Panc1 (cell line): ENCODE data around the gene ARMC2. TPM values are rescaled to one million over a fixed set of nuclear protein-coding genes. Genes with fewer than 3 reads are reported as not detected.

Source experiments
- ATAC-seq: fragments of 200-7000 bp; cut with Tn5 transposase; 2 replicates; pipeline ENCODE4 v1.9.1; 2020; ENCODE audit warnings: mild to moderate bottlenecking, moderate library complexity
- BruUV-seq: library from RNA; stranded (reverse); fragments of 400-500 nt; replicated peaks from 2 replicates; lab custom pipeline; 2021; lab: Mats Ljungman, UMichigan
- CTCF ChIA-PET: fragments of 300-600 bp; sonication (Branson Sonifier 250); formaldehyde crosslinking; loops from one replicate; lab custom pipeline; 2022; ENCODE audit warnings: antibody characterized with exemption; lab: Charles Lee
- POLR2A ChIA-PET: fragments of 300-600 bp; sonication (Branson Sonifier 250); formaldehyde crosslinking; loops from one replicate; lab custom pipeline; 2022; ENCODE audit warnings: antibody characterized with exemption; lab: Charles Lee
- DNase-seq: peaks from one replicate; pipeline ENCODE4 v3.0.0-alpha.2; 2010; ENCODE audit warnings: low read depth, low spot score
- H3K27ac ChIP-seq: 2 replicates; pipeline ENCODE4 v1.5.1; 2011; ENCODE audit warnings: mild to moderate bottlenecking, low read length, inconsistent platforms
- H3K27me3 ChIP-seq: fragments of 200-500 bp; sonication (Bioruptor generic); 2 replicates; pipeline ENCODE4 v1.6.0; 2014; ENCODE audit warnings: low read length, inconsistent platforms; ENCODE audit not compliant: control insufficient read depth, insufficient read depth
- H3K36me3 ChIP-seq: fragments of 200-500 bp; sonication (Bioruptor generic); 2 replicates; pipeline ENCODE4 v1.5.1; 2014; ENCODE audit warnings: inconsistent platforms, mild to moderate bottlenecking, low read length, moderate library complexity; ENCODE audit not compliant: control insufficient read depth, insufficient read depth
- H3K4me1 ChIP-seq: 2 replicates; pipeline ENCODE4 v1.5.1; 2011; ENCODE audit warnings: inconsistent platforms, mild to moderate bottlenecking, low read length, moderate library complexity; ENCODE audit not compliant: control insufficient read depth, insufficient read depth
- H3K4me3 ChIP-seq, 2 experiments: 2 replicates each; pipeline ENCODE4 v1.5.1; 2011 to 2012; ENCODE audit warnings: low read depth in 2 of 2, low read length in 2 of 2, mild to moderate bottlenecking in 2 of 2, inconsistent platforms in 1 of 2, moderate library complexity in 1 of 2
- H3K9me3 ChIP-seq: fragments of 200-500 bp; sonication (Bioruptor generic); 2 replicates; pipeline ENCODE4 v1.5.1; 2014; ENCODE audit warnings: low read depth, mild to moderate bottlenecking, inconsistent platforms, low read length, moderate library complexity; ENCODE audit not compliant: control insufficient read depth, insufficient read depth
- POLR2AphosphoS5 ChIP-seq: IDR thresholded peaks from 2 replicates; pipeline ENCODE4 v1.6.1; 2012; ENCODE audit warnings: mild to moderate bottlenecking, low read depth, low read length, moderate library complexity
- SIN3A ChIP-seq: IDR thresholded peaks from 2 replicates; pipeline ENCODE4 v1.6.1; 2012; ENCODE audit warnings: low read depth, mild to moderate bottlenecking, low read length, moderate library complexity, borderline replicate concordance; ENCODE audit not compliant: insufficient read depth
- TCF7L2 ChIP-seq: IDR thresholded peaks from 2 replicates; pipeline ENCODE4 v1.6.1; 2011; ENCODE audit warnings: mild to moderate bottlenecking, low read depth, low read length, inconsistent platforms
- in situ Hi-C: cut with HindIII; loops from 2 replicates; pipeline ENCODE4 v1.10.0; 2016; ENCODE audit warnings: low sequenced_read_pairs, low pct_unique_long_range_greater_than_20kb
- intact Hi-C: fragments of 100-400 bp; cut with micrococcal nuclease; formaldehyde crosslinking; loops from one replicate; pipeline ENCODE4 v1.10.0; 2022; ENCODE audit not compliant: unreplicated experiment
- total RNA-seq: library from RNA; stranded (reverse); gene quantifications from one replicate; pipeline ENCODE4 v1.2.1, GENCODE V29; 2021; ENCODE audit not compliant: unreplicated experiment
- TF ChIP-seq, protein P1 (sequence below), 2 experiments: IDR thresholded peaks; 2 replicates each; pipeline ENCODE4 v1.6.1; 2011 to 2012; ENCODE audit warnings: low read depth in 2 of 2, control low read depth in 1 of 2, low read length in 1 of 2, mild to moderate bottlenecking in 1 of 2, moderate library complexity in 1 of 2; ENCODE audit not compliant: insufficient read depth in 1 of 2
- TF ChIP-seq, protein P2 (sequence below): fragments of 450-650 bp; IDR thresholded peaks from 2 replicates; pipeline ENCODE4 v1.5.1; 2017; ENCODE audit warnings: mild to moderate bottlenecking

The ARMC2 gene
- total RNA-seq, 1 experiment from 2014 or later, result 9.3 TPM

GRCh38 chr6:108983151-108983550, 134.9 kb downstream of the ARMC2 start:
- intact Hi-C loops, result no loop called here
- Histone ChIP-seq H3K4me1 (no peaks in the 10 kb centered on the region), H3K27ac (no peak overlapping the region), H3K9me3 (no peaks in the 10 kb centered on the region), H3K4me3 (no peak overlapping the region), H3K27me3 (no peaks in the 10 kb centered on the region), H3K36me3 (no peaks in the 10 kb centered on the region)
- ChIA-PET CTCF (no interaction called here), POLR2A (no interaction called here)
- in situ Hi-C loops, result no loop called here
- TF ChIP-seq, protein P1, sequence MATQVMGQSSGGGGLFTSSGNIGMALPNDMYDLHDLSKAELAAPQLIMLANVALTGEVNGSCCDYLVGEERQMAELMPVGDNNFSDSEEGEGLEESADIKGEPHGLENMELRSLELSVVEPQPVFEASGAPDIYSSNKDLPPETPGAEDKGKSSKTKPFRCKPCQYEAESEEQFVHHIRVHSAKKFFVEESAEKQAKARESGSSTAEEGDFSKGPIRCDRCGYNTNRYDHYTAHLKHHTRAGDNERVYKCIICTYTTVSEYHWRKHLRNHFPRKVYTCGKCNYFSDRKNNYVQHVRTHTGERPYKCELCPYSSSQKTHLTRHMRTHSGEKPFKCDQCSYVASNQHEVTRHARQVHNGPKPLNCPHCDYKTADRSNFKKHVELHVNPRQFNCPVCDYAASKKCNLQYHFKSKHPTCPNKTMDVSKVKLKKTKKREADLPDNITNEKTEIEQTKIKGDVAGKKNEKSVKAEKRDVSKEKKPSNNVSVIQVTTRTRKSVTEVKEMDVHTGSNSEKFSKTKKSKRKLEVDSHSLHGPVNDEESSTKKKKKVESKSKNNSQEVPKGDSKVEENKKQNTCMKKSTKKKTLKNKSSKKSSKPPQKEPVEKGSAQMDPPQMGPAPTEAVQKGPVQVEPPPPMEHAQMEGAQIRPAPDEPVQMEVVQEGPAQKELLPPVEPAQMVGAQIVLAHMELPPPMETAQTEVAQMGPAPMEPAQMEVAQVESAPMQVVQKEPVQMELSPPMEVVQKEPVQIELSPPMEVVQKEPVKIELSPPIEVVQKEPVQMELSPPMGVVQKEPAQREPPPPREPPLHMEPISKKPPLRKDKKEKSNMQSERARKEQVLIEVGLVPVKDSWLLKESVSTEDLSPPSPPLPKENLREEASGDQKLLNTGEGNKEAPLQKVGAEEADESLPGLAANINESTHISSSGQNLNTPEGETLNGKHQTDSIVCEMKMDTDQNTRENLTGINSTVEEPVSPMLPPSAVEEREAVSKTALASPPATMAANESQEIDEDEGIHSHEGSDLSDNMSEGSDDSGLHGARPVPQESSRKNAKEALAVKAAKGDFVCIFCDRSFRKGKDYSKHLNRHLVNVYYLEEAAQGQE (IDR thresholded peaks at IDR 0.05; ENCODE audit: insufficient read depth in 1 of 2, low read depth in 2 of 2, low read length in 1 of 2), result no peak
- DNase-seq, result no peak
- no TSS peak for BruUV-seq
- ATAC-seq, result no peak

DNA sequence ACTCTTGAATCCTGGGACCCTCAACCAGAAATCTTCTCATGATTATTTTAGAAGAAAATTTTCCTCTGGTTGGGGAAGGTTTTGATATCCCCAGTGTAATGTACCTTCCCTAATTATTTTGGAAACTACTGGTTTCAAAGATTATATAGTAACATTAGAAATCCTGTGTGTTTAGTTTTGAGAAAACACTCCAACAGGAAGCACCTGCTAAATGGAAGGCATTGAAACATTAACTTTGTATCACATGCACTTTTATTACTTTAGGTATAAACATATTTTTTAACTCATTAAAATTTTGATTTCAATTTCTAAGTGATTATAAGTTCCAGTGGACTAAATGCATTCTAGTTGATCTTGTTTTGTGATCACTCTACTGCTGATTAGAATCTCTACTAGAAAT, 137.1 kb downstream of the ARMC2 start:
- H3K27ac ChIP-seq, result no peak overlapping the region
- ChIA-PET POLR2A (no interaction called here), CTCF (no interaction called here)
- H3K27me3 ChIP-seq, result no peaks in the 10 kb centered on the region
- DNase-seq (no peak), ATAC-seq (no peak)
- H3K4me3 ChIP-seq, result no peak overlapping the region
- BruUV-seq, result no TSS peak
- in situ Hi-C loops, result no loop called here
- no peaks in the 10 kb centered on the region for H3K9me3 ChIP-seq
- TF ChIP-seq POLR2AphosphoS5 (no peak), TCF7L2 (no peak), SIN3A (no peak)
- TF ChIP-seq, protein P1 (IDR thresholded peaks at IDR 0.05; ENCODE audit: insufficient read depth in 1 of 2, low read depth in 2 of 2, low read length in 1 of 2), result no peak
- TF ChIP-seq, protein P2, sequence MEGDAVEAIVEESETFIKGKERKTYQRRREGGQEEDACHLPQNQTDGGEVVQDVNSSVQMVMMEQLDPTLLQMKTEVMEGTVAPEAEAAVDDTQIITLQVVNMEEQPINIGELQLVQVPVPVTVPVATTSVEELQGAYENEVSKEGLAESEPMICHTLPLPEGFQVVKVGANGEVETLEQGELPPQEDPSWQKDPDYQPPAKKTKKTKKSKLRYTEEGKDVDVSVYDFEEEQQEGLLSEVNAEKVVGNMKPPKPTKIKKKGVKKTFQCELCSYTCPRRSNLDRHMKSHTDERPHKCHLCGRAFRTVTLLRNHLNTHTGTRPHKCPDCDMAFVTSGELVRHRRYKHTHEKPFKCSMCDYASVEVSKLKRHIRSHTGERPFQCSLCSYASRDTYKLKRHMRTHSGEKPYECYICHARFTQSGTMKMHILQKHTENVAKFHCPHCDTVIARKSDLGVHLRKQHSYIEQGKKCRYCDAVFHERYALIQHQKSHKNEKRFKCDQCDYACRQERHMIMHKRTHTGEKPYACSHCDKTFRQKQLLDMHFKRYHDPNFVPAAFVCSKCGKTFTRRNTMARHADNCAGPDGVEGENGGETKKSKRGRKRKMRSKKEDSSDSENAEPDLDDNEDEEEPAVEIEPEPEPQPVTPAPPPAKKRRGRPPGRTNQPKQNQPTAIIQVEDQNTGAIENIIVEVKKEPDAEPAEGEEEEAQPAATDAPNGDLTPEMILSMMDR, result no peak
- intact Hi-C loops, result no loop called here
- no peaks in the 10 kb centered on the region for H3K36me3 ChIP-seq
- no peaks in the 10 kb centered on the region for H3K4me1 ChIP-seq
